Activated CD4-positive, alpha-beta T cell treated with anti-CD3 and anti-CD28 coated beads, Interleukin-2, Interleukin-6, amounts not matched to agents 100 ng/mL and 50 ng/mL, durations not matched to agents 16 hours and 8 hours (primary cell): Measurements from ENCODE around the gene C6orf120.
A peak's percentile ranks its signal among the peaks of the same experiment; 100 is the strongest.

Experiments
- DNase-seq: peaks from one replicate; pipeline ENCODE4 v3.0.0-alpha.2; 2020

Gene C6orf120

GRCh38 chr6:169685860-169686259 is 16.1 kb upstream of the C6orf120 start:
- no peak for DNase-seq

GRCh38 chr6:169689287-169689686 is 12.6 kb upstream of the C6orf120 start:
- peak; percentile 19 for DNase-seq

GRCh38 chr6:169691260-169691659 is 10.7 kb upstream of the C6orf120 start:
- no peak for DNase-seq

DNA sequence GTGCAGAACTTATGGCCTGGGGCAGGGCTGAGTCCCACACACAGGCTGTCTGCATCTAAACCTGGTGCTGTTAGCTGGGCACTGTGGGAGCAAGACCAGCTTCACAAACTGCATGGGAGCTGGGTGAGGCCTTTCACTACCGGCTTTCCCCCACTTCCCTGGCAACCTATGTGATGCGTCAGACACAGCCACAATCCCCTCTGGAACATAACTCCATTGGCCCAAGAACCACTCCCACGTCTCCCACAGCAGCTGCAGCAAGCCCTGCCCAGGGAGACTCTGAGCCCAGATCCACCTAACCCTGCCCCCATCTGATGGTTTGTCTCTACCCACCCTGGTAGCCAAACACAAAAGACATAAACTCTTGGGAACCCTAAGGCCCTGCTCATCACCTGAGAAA is 9.4 kb upstream of the C6orf120 start:
- DNase-seq: no peak

DNA sequence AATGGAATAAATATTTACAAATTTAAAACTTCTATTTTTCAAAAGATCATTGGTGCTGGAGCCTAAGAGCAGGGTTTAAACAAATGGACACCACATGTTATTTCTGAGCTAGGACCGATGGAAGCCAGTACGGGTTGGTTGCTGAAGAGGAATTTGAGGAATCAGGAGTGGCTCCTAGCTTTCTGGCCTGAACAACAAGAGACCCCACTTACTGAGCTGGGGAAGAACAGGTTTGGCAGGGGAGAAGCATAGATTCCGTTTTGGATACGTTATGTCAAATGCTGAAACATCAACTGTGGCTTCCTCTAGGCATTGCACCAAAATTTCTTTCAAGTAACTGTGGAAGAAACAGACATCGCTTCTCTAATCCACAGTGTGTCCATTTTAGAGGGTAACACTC is 6.8 kb upstream of the C6orf120 start:
- no peak for DNase-seq

DNA sequence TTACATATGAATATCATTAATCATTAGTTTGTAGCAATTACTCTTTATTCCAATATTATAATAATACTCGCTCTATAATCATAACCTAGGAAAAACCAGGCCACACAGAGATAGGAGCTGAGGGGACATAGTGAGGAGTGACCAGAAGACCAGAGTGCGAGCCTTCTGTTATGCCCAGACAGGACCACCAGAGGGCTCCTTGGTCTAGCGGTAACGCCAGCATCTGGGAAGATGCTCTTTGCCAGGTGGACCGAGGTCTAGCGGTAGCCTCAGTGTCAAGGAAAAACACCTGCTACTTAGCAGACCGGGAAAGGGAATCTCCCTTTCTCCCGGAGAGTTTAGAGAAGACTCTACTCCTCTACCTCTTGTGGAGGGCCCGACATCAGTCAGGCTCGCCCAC is 4.8 kb upstream of the C6orf120 start:
- peak; percentile 17 for DNase-seq

DNA sequence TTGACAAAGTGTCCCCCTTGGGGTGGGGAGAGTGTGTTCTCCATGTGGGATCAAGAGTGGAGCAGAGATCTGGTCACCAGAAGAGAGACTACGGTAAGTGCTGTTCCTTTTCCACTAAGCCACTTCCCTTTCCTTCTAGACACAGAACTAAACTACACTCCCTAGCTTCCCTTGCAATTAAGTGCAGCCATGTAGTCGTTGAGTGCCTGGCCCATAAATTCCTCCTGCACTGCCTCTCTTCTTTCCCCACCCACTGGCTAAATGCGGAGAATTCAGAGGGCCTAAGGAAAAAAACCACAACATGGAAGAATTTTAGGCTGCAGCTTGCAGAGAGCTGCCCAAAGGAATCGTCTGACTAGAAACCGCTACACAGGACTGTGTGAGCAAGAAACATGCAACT is 1.6 kb upstream of the C6orf120 start:
- no peak for DNase-seq

DNA sequence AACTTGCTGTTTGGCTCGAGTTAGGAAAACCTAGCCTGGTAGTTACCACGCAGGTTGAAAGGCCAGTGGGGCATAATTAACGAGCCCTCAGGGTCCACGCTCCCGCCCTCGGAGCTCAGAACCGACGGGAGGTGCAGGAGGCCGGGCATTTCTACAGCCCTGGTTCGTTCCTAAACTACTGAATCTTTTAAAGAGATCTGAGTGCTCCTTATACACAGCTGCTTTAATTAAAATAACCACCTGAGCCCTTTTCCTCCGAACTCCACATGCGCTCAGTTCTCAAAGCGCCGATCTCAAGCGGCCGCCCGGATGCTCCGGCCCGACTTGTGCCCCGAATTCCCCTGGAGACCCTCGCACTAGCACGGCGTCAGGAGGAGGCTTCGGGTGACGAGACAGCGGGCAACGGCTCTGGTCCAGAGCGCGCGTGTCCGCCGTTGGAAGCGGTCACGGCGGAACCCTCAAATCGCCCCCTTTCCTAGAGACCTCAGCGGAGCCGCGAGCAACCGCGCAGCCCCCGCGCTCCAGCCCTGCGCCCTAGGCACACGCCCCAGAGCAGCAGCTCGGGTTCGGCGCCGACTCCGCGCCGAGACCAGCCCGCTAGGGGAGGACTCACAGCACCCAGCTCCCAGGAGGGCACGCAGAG is 494 bp upstream of the C6orf120 start:
- peak; percentile 29 for DNase-seq

DNA sequence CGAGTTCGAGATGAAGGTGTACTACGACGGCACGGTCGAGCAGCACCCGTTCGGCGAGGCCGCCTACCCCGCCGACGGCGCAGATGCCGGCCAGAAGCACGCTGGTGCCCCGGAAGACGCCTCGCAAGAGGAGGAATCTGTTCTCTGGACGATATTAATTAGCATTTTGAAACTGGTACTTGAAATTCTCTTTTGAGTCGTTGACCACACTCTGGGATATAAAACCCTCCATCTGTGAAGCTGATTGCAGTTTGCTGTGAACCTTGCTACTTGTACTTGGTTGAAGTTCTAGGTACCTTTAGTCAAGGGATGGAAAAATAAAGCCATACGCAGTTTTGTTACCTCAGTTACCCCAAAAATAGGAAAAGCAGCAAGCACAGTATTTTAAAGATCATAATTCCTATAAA is 917 bp downstream of the C6orf120 start:
- DNase-seq: no peak

DNA sequence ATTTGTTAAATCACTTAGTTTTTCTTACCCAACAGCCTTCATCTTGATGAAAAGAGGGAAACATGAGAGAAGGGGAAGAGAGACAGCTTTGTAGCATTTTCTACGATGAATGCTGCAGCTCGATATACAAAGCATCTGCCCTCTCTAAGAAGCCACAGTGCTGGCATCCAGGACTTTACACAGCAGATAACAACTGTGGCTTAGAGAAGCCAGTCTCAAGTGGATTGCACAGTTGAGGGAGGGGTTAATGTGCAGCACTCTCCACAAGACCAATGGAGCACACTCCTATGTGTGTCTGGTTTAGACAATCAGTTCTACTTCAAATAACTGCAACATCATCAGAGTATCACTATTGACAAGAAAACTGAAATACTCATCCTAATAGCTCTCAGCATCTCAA is 5.8 kb downstream of the C6orf120 start:
- no peak for DNase-seq

DNA sequence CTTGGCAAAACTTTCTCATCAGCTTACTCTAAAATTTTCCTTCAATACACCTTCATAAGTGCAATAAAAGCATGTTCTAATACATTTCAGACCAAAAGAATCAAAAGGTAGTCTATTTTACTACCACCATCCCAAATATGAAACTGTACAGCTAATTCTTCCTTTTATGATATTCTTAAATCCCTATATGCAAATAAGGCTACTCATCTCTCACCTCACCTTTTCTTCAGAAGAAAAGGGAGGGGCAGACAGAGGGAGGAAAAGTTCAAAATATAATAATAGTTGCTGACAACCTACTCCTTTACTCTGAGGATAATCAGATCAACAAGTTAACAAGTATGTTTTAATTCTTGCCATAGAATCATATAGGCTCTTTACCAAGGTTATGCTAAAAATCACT is 7.4 kb downstream of the C6orf120 start:
- DNase-seq: no peak

DNA sequence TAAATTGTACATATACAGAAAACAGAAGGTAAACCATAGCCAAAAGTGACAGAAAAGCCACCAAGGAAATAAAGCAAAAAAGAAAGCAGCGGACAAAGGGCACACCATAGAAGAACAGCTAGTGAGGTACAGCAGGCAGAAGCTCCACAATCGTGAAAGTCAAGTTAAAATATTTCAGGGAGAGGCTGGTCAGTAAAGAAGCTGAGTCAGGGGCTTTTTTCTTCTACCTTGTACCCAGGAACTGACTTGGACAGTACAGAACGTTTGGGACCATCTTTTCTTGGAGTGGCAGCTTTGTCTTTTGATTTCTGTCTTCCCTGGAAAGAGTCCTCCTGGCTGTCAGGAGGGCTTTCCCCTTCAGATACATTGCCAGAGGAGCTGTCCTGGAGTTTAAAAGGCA is 8.1 kb downstream of the C6orf120 start:
- DNase-seq: no peak

GRCh38 chr6:169714178-169714577 is 12.3 kb downstream of the C6orf120 start:
- no peak for DNase-seq

GRCh38 chr6:169714595-169714994 is 12.7 kb downstream of the C6orf120 start:
- DNase-seq: no peak

DNA sequence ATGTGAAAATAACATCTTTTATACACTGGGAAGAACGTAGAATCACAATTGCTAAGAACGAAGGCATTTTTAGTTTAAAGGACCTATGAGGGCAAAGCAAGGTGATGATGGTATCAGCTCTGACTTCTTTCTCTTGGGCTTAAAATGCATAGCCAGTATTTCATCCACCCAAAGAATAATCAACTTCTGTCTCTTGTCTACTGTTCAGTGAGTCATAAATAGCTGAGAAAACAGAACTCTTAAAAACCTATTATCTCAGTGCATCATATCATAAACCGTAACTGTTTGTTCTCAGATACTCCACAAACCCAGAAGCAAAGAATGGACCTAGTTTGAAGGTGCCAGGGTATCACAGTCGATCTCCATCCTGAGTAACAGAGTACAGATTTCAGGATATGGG is 17.2 kb downstream of the C6orf120 start:
- no peak for DNase-seq

DNA sequence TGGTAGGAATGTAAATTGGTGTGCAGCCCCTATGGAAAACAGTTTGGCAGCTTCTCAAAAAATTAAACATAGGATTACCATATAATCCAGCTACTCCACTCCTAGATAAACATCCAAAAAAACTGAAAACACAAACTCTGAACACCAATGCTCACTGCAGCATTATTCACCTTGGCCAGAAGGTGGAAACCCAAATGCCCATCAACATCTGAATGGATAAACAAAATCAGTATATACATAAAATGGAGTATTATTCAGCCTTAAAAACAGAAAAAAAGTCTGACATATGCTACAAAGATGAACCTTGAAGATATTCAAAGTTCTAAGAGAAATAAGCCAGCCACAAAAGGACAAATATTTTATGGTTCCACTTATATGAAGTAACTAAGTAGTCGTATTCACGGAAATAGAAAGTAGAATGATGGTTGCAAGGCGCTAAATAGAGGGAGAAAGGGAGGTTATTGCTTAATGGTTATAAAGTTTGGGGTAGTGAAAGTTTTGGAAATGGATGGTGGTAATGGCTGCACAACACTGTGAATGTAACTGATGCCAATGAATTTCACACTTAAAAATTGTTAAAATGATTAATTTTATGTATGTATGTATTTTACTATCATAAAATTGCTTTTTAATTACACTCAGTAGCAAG is 18.4 kb downstream of the C6orf120 start:
- DNase-seq: no peak

DNA sequence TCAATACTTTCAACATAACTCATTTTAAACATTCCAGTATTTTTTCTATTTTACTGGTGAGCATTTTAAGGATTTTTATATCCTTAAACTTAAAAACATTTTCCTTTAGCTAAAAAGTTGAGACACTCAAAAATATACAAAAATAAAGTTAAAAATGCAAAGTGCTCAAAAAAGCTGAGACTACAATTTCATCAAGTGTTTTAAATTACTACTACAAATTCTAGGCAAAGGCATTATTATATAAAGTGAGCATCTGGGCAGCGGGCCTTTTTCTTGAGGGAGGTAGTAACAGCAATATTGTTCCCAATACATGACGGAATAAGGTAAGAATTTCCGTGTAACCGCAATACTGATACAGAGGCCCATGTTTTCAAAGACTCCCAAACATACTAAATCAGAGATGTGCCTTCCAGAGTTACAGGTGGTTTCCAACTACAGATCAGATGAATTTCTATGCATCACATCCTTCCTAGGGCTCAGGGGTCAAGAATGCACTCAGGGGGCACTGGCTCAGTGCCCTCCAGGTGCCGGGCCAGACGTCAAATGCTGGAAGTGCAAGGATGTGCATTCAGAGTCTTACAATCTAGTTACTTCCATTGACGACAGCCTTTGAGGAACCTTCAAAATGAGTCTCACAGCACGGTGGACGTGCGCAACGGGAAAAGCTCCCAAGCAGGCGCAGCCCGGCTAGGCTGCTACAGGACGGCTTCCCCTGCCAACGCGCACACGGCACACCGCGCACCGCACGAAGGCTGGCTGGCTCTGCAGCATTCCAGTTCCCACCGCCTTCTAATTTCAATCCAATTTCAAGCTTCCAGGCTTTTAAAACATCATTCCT is 20.7 kb downstream of the C6orf120 start:
- peak; percentile 47 for DNase-seq

DNA sequence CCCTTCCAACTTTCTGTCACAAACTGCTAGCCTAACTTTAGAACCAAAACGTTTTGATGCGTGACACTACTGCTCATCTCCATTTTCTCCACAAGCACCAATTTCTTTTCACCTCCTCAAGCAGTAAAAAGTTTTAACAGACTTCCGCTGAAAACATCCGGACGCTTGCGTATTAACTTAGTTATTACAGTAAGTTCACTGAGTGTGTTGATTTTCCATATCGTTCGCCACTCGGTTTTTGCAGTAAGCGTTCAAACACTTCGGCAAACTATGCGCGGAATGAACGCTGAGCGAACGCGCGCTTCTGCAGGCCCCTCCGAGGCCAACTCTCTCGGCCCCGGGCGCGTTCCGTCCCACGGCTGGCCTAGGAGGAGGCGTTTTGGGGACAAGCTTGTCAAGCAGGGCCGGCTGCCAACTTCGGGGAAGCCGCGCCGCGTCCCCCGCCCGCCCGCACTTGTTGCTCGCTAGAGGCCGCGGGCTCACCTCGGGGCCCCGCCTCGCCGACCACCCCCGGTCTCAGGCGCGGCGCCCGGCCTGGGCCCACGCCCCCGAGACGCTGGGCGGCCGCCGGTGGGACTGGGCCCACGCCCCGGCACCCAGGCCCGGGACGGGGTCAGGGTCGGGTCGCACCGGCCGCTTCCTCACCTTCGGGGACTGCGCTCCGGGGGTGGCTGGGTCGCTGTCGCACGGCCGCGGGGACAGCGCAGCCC is 21.4 kb downstream of the C6orf120 start:
- peak; percentile 63 for DNase-seq

GRCh38 chr6:169723991-169724493 is 22.1 kb downstream of the C6orf120 start:
- DNase-seq: peak; percentile 38

- peak; percentile 74 for DNase-seq
Measured at GRCh38 chr6:169724494-169725124, 22.7 kb downstream of the C6orf120 start, which contains the start of gene PHF10. TSS of gene PHF10 (minus strand) at chr6:169724500. CDS start at chr6:169723931, 569 bp downstream.

GRCh38 chr6:169725125-169726048 is 23.5 kb downstream of the C6orf120 start:
- DNase-seq: no peak
